ENCODE measurements around the gene ECI1.

The ECI1 gene

GRCh38 chr16:2251296-2252111 lies at the start of gene ECI1:
ECI1 (minus strand) TSS chr16:2251587; CDS start chr16:2251566, 21 bp downstream.
- peak; percentile 93 for FAIRE-seq
- peak; percentile 98 for DNase-seq (ENCODE audit: insufficient read length, low spot score)

GRCh38 chr16:2299915-2300192 lies 48.5 kb upstream of the ECI1 start:
- DNase-seq (ENCODE audit: insufficient read length, low spot score) = no peak
- no peak for FAIRE-seq

- DNase-seq (ENCODE audit: insufficient read length, low spot score) (no peak), FAIRE-seq (no peak)
Observed at GRCh38 chr16:2299121-2299914, 47.9 kb upstream of the ECI1 start.

- FAIRE-seq = no peak
Observed at GRCh38 chr16:2298621-2299020, 47.2 kb upstream of the ECI1 start.

GRCh38 chr16:2297506-2297860 lies 46.1 kb upstream of the ECI1 start:
- FAIRE-seq = no peak
- no peak for DNase-seq (ENCODE audit: insufficient read length, low spot score)

More at GRCh38 chr16:2298621-2299020, 47.2 kb upstream of the ECI1 start:
- DNase-seq (ENCODE audit: insufficient read length, low spot score) = no peak

- FAIRE-seq (no peak), DNase-seq (ENCODE audit: insufficient read length, low spot score) (peak; percentile 21)
Observed at GRCh38 chr16:2296661-2297505, 45.5 kb upstream of the ECI1 start.

- FAIRE-seq (no peak), DNase-seq (ENCODE audit: insufficient read length, low spot score) (no peak)
Observed at GRCh38 chr16:2295056-2295798, 43.8 kb upstream of the ECI1 start.

GRCh38 chr16:2292221-2292620 lies 40.8 kb upstream of the ECI1 start:
- FAIRE-seq = no peak
- no peak for DNase-seq (ENCODE audit: insufficient read length, low spot score)

- DNase-seq (ENCODE audit: insufficient read length, low spot score) (no peak), FAIRE-seq (no peak)
Observed at GRCh38 chr16:2289282-2289681, 37.9 kb upstream of the ECI1 start.

GRCh38 chr16:2288726-2289125 lies 37.3 kb upstream of the ECI1 start:
- DNase-seq (ENCODE audit: insufficient read length, low spot score) = no peak
- FAIRE-seq = no peak

GRCh38 chr16:2287916-2288547 lies 36.6 kb upstream of the ECI1 start:
- DNase-seq (ENCODE audit: insufficient read length, low spot score) (no peak), FAIRE-seq (no peak)

- DNase-seq (ENCODE audit: insufficient read length, low spot score) (no peak), FAIRE-seq (no peak)
Observed at GRCh38 chr16:2286550-2286949, 35.2 kb upstream of the ECI1 start.

- FAIRE-seq = no peak
Observed at GRCh38 chr16:2285731-2286191, 34.4 kb upstream of the ECI1 start.

GRCh38 chr16:2284797-2285576 lies 33.6 kb upstream of the ECI1 start:
- DNase-seq (ENCODE audit: insufficient read length, low spot score) (no peak), FAIRE-seq (no peak)

More at GRCh38 chr16:2285731-2286191, 34.4 kb upstream of the ECI1 start:
- no peak for DNase-seq (ENCODE audit: insufficient read length, low spot score)

GRCh38 chr16:2284001-2284770 lies 32.8 kb upstream of the ECI1 start:
- no peak for DNase-seq (ENCODE audit: insufficient read length, low spot score)
- no peak for FAIRE-seq

GRCh38 chr16:2282866-2283555 lies 31.6 kb upstream of the ECI1 start:
- no peak for DNase-seq (ENCODE audit: insufficient read length, low spot score)
- no peak for FAIRE-seq

GRCh38 chr16:2282262-2282661 lies 30.9 kb upstream of the ECI1 start:
- no peak for DNase-seq (ENCODE audit: insufficient read length, low spot score)
- no peak for FAIRE-seq

GRCh38 chr16:2280981-2281542 lies 29.7 kb upstream of the ECI1 start:
- DNase-seq (ENCODE audit: insufficient read length, low spot score) = no peak
- no peak for FAIRE-seq

Data from HTR-8/SVneo (cell line).